Fibroblast of pulmonary artery (primary cell): ENCODE measurements around the gene SUFU.
A peak's percentile ranks its signal among the peaks of the same experiment; 100 is the strongest.
"Not testable (repeated sequence)": the region's sequence is repeated elsewhere in the genome, so short reads cannot be mapped to it uniquely, and the experiment has no call there.

Experiments
- DNase-seq: peaks from one replicate; pipeline ENCODE4 v3.0.0-alpha.2; 2010; ENCODE audit warnings: low read depth
- H3K4me3 ChIP-seq: replicated peaks from 2 replicates; pipeline ENCODE4 v1.5.1; 2011; ENCODE audit warnings: low read depth, mild to moderate bottlenecking, control low read depth, low read length, moderate library complexity
- TF ChIP-seq, protein P1 (sequence below): IDR thresholded peaks from 2 replicates; pipeline ENCODE4 v1.5.1; 2011; ENCODE audit warnings: mild to moderate bottlenecking, control low read depth, low read length, inconsistent platforms; ENCODE audit errors: missing control alignments

SUFU gene

DNA sequence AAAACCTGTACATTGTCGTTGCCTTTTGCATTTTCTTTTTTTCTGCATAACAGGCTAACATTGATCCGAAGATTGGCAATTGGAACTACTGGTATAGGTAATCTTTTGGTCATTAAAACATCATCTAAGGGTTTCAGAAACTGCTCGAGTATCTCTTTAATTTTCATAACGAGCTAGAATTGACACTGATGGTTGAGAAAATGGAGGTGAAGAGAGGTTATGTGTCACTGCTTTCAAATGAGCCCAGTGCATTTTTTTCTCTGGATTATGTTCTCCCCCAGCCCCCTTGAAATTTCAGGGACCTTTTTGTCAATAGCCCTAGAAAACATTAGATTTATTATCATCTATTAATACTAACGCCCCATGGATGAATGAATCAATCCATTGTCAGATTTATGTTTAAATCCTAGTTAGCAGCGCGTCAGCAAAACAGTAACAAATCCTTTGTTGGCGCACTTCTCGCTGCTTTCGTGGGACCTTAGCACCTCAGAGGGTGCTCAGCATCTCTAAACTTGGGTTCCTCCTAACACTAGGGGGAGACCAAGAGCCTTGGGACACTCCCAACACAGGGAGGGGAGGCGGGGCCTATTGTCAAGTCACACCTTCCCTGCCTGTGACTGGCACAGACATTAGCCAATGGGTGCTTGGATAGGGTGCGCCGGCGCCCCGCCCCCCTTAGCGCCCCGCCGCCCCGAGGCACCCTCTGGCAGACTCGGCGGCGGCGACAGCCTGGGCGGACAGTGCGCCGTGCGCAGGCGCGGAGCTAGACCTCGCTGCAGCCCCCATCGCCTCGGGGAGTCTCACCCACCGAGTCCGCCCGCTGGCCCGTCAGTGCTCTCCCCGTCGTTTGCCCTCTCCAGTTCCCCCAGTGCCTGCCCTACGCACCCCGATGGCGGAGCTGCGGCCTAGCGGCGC is at the start of gene SUFU:
Gene SUFU, plus strand, starts transcription at position 709 of the 915 bp plus-strand sequence. Its CDS starts 181 bp downstream, at position 890.
- H3K4me3 ChIP-seq = peak within 1 kb of the TSS; percentile 100
- peak; percentile 99 for DNase-seq
- TF ChIP-seq, protein P1, sequence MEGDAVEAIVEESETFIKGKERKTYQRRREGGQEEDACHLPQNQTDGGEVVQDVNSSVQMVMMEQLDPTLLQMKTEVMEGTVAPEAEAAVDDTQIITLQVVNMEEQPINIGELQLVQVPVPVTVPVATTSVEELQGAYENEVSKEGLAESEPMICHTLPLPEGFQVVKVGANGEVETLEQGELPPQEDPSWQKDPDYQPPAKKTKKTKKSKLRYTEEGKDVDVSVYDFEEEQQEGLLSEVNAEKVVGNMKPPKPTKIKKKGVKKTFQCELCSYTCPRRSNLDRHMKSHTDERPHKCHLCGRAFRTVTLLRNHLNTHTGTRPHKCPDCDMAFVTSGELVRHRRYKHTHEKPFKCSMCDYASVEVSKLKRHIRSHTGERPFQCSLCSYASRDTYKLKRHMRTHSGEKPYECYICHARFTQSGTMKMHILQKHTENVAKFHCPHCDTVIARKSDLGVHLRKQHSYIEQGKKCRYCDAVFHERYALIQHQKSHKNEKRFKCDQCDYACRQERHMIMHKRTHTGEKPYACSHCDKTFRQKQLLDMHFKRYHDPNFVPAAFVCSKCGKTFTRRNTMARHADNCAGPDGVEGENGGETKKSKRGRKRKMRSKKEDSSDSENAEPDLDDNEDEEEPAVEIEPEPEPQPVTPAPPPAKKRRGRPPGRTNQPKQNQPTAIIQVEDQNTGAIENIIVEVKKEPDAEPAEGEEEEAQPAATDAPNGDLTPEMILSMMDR = peak; percentile 91

DNA sequence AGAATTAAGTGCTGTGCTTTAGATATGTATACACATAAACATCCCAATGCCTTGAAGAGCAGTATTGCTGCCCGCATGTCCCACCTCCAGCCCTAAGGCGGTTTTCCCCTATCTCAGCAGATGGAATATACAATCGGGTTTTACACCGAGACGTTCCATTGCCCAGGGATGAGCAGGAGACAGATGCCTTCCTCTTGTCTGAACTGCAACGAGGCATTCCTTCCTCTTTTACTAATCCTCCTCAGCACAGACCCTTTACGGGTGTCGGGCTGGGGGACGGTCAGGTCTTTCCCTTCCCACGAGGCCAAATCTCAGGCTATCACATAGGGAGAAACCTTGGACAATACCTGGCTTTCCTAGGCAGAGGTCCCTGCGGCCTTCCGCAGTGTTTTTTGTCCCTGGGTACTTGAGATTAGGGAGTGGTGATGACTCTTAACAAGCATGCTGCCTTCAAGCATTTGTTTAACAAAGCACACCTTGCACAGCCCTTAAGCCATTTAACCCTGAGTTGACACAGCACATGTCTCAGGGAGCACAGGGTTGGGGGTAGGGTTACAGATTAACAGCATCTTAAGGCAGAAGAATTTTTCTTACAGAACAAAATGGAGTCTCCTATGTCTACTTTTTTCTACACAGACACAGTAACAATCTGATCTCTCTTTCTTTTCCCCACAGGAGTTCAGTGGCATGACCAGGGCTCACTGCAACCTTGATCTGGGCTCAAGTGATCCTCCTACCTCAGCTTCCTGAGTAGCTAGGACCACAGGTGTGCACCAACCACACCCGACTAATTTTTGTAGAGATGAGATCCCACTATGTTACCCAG is 48.9 kb upstream of the SUFU start:
- H3K4me3 ChIP-seq, DNase-seq: not testable (repeated sequence)

DNA sequence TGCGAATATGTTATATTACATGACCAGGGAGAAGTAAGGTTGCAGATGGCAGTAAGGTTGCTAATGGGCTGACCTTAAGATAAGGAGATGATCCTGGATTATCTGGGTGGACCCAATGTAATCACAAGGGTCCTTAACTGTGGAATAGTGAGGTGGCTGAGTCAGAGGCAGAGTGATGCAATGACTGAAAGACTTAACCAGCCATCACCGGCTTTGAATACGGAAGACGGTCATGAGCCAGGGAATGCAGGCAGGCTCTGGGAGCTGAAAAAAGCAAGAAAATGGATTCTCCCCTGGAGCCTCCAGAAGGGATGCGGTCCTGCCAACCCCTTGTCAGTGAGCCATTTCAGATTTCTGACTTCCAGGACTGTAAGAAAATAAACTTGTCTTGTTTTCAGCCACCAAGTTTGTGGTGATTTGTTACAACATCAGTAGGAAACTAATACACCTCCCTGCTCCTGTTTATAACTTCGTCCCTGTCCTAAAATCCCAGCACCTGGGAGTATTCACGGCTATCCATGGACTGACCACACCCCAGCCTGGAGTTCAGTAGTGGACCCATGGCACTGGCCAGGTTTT is 47.8 kb upstream of the SUFU start:
- TF ChIP-seq, protein P1 = no peak
- peak; percentile 89 for DNase-seq
- H3K4me3 ChIP-seq = no peak overlapping the region

DNA sequence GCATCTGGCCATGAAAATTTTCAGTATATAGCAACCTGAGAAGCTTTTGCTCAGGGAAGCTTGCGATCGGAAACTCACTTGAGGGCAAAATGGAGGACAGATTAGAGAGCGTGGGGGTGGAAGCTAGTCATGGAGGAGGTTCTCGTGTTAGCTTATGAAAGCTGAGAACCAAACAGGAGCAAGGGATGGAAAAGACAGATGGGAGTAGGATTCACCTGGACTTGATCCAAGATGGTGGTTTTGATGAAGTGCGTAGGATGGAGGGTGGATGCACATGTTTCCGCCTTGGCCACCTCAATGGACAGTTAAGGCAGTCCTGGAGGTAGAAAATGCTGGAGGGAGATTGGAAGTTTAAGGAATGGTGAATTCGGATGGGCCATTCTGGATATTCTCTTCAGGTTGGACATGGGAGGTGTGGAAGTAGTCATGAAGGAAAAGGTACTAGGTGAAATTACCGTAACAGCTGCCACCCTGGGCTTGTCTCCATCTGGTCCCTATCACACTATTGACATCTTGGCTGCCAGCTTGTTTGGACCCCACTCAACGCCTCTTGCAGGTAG is 46.1 kb upstream of the SUFU start:
- DNase-seq = no peak
- H3K4me3 ChIP-seq = no peak overlapping the region
- TF ChIP-seq, protein P1 = no peak

DNA sequence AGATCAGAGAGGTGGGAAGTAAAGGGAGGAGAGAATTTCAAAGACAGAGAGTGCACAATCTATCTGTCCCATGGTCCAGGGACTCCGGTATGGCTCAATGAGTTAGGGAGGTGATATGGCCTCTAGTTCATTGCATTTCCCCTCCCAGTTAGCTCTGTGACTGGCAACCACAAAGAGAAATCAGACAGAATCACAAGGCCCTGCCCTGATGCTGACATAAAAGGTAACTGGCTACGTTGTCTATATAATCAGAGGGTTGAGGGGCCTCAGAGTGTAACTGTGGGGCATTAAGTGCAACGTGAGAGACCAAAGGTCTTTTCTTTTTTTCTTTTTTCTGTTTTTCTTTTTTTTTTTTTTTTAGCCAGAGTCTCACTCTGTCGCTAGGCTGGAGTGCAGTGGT is 45.1 kb upstream of the SUFU start:
- H3K4me3 ChIP-seq = no peak overlapping the region
- DNase-seq = no peak
- TF ChIP-seq, protein P1 = no peak

DNA sequence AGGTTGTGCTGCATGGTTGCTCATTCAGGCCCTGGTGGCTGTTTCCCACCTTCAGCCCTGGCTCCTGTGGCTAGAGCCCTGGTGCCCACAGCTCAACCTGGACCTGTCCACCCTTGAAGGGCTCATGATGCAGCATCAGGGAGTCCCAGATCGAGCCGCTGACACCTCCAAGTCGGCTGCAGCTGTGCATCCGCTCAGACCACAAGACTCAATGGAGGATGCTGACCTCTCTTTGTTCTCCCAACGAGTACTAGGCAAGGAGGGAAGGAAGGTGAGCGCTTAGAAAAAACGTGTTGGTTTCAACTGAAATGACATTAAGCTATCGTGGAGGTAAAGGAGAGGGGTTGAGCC is 43.0 kb upstream of the SUFU start:
- no peak for DNase-seq
- H3K4me3 ChIP-seq = peak overlapping the region; percentile 59
- TF ChIP-seq, protein P1 = no peak
